GM21381 (cell line): ENCODE data around the gene SELP.
A peak's percentile ranks its signal among the peaks of the same experiment; 100 is the strongest.
"Not testable (repeated sequence)": the region's sequence is repeated elsewhere in the genome, so short reads cannot be mapped to it uniquely, and the experiment has no call there.

Experiments
- ATAC-seq: cut with Tn5 transposase; IDR thresholded peaks from one replicate; pipeline ENCODE4 v1.9.1; 2021; ENCODE audit warnings: mild to moderate bottlenecking, moderate library complexity; ENCODE audit not compliant: unreplicated experiment

The SELP gene

DNA sequence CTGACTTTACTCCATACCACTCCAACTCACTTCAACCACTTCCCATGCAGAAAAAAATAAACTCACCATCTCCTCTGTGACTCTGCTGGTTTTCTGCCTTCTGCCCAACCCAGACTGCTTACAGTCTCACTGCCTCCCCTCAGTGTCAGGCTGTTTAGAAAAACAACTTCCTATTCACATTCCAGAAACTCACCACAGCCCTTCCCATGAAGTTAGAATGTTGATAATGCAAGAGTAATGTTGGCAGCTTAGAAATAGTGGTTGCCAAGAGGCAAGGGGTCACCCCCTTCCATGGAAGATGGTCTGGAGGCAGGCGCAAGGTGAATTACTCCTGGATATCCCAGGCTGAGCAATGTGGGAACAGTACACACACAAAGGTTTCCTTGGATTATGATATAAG is at the start of gene SELP:
Gene SELP (minus strand): TSS at position 119 of the 400 bp plus-strand sequence. CDS start 50 bp downstream, at position 69.
- ATAC-seq, result no peak

DNA sequence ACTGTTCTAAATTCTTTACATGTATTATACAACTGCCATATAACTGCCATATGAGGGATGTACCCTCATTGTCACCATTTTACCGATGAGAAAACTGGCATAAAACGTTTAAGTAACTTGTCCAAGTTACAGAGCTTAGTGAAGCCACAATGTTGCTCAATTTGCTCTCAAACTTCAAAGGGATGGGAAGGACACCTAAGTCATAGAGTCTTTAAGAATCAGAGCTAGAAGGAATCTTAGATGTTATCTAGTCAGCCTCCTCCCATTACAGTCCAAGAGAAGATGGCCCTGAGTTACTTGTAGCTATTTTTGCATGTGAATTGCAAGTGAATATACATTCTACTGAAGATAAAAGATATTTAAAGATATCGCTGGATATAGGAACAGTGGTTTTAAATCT is 49.8 kb upstream of the SELP start:
- no peak for ATAC-seq

- ATAC-seq, result no peak
Measured at GRCh38 chr1:169676001-169676400, 46.1 kb upstream of the SELP start.

DNA sequence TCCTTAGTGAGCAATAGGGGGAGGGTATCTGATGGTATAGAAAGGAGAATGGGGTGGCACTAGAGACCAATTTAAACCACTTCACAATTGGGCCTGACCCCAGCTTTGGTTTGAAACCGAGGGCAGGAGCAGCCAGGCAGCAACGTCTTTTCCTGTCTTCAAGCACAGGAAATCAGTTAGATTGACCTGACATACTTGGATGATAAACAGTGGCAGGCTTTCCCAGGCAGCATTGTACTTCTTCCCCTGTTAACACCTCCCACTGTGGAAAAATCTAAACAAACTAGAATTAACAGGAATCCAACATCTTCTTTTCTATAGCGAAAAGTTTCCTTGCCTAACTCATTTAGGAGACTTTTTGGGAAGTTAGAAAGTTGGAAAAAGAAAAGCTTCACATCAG is 40.9 kb upstream of the SELP start:
- ATAC-seq, result no peak

- ATAC-seq, result not testable (repeated sequence)
Measured at GRCh38 chr1:169670244-169670643, 40.3 kb upstream of the SELP start.

DNA sequence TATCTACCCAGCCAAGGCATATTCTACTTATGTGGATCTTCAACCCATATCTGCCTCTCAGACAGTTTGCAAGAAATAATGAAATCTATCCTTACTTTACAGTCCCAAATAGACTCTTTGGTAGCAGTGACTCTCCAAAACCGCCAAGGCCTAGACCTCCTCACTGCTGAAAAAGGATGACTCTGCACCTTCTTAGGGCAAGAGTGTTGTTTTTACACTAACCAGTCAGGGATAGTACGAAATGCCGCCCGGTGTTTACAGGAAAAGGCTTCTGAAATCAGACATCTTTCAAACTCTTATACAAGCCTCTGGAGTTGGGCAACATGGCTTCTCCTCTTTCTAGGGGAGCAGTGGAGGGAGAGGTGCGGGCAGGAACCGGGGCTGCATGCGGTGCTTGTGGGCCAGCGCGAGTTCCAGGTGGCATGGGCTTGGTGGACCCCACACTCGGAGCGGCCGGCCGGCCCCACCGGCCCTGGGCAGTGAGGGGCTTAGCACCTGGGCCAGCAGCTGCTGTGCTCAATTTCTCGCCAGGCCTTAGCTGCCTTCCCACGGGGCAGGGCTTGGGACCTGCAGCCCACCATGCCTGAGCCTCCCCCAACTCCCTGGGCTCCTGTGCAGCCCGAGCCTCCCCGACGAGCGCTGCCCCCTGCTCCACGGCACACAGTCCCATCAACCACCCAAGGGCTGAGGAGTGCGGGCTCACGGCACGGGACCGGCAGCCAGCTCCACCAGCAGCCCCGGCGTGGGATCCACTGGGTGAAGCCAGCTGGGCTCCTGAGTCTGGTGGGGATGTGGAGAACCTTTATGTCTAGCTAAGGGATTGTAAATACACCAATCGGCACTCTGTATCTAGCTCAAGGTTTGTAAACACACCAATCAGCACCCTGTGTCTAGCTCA is 38.0 kb upstream of the SELP start:
- not testable (repeated sequence) for ATAC-seq

DNA sequence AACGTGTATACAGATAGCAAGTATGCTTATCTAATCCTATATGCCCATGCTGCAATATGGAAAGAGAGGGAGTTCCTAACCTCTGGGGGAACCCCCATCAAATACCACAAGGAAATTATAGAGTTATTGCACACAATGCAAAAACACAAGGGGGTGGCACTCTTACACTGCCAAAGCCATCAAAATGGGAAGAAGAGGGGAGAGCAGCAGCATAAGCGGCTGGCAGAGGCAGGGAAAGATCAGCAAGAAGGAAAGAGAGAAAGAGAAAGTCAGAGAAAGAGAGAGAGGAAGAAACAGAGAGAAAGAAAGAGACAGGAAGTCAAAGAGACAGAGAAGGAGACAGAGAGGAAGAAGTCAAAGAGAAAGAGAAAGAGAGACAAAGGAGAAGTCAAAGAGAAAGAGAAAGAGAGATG is 37.3 kb upstream of the SELP start:
- peak; percentile 65 for ATAC-seq

DNA sequence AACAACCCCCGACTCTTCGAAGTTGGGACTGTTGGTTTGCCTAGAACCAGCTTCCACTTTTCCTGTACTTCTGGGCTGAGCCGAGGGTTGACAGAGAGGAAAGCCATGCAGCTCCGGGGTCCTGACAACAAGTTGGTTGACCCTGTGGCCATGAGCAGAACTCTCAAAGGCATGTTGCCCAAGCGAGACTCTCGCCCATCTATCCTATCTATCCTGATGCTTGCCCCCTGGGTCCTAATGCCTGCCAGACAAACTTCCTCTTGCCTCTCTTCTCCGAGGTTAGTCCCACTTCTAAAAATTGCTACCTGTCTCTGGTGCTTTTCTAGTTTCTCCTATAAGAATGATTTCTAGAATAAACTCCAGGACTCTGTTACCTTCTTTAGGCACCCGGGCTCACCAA is 32.8 kb upstream of the SELP start:
- not testable (repeated sequence) for ATAC-seq

- ATAC-seq, result not testable (repeated sequence)
Measured at GRCh38 chr1:169661066-169661465, 31.1 kb upstream of the SELP start.

GRCh38 chr1:169658777-169659176 is 28.9 kb upstream of the SELP start:
- not testable (repeated sequence) for ATAC-seq

DNA sequence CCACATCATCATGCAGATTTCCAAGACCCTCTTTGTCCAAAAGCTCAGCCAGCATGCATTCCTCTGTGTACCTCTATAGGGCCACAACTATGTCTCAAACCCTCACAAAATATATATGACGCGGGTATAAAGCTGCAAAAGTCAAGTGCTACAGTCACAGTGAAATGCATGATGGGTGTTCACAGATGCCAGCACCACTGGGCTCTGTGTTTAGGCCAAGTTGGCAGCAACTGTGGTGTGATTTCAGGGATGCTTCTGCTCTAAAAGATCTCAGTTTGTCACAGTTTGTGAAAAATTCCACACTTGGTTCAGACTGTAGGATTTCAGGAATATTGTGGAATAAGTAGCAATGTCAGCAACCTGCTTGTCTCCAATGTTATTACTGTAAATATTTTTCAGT is 23.9 kb upstream of the SELP start:
- no peak for ATAC-seq

- ATAC-seq, result no peak
Measured at GRCh38 chr1:169651035-169651434, 21.1 kb upstream of the SELP start.

DNA sequence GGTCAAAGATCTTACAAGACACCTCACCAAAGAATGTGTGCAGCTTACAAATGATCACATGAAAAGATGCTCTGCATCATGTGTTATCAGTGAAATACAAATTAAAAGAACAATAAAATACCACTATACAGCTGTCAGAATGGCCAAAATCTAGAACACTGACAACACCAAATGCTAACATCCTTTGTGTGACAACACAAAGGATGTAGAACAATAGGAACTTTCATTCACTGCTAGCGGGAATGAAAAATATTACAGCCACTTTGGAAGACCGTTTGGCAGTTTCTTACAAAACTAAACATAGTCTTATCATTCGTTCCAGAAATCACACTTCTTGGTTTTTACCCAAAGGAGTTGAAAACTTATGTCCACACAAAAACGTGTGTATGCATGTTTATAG is 20.6 kb upstream of the SELP start:
- ATAC-seq, result no peak

GRCh38 chr1:169648709-169649108 is 18.8 kb upstream of the SELP start:
- ATAC-seq, result no peak

- no peak for ATAC-seq
Measured at GRCh38 chr1:169648187-169648586, 18.3 kb upstream of the SELP start.

DNA sequence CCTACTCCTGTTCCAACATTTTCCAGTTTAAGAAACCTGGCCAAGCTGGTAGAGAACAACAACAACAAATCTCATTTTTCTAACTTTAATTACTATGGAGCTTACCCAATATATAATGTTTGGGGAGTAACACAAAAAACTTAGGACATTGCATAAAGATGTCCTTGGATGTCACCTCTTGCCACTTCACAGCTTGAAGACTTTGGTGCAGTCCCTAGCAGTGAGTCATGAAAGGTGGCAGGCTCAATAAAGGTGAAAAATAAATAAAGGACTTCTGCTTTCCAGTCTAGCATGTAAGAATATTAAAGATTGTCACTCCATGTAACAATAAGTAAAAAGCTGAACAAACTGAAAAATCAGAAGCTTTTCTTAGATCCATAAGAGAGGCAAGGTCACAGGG is 17.6 kb upstream of the SELP start:
- ATAC-seq, result no peak

DNA sequence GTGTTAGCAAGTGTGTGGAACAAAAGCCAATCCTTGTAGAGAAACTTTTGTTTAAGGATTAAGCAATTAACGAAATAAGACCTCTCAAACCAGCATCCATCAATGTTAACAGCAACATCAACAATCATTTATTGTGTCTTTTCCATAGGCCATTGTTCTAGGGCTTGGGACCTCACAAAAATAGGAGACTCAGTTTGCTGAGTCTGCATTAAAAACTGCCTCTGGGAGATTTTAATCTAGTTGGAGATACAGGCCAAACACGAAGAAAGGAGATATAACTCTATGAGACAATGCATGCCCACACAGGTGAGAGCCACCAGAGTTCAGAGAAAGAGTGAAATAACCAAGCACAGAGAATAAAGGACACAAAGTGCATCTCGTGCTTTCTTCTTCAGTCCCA is 14.4 kb upstream of the SELP start:
- no peak for ATAC-seq

GRCh38 chr1:169634877-169635276 is 5.0 kb upstream of the SELP start:
- no peak for ATAC-seq

- no peak for ATAC-seq
Measured at GRCh38 chr1:169634145-169634544, 4.2 kb upstream of the SELP start.

GRCh38 chr1:169631249-169631648 is 1.3 kb upstream of the SELP start:
- ATAC-seq, result no peak

DNA sequence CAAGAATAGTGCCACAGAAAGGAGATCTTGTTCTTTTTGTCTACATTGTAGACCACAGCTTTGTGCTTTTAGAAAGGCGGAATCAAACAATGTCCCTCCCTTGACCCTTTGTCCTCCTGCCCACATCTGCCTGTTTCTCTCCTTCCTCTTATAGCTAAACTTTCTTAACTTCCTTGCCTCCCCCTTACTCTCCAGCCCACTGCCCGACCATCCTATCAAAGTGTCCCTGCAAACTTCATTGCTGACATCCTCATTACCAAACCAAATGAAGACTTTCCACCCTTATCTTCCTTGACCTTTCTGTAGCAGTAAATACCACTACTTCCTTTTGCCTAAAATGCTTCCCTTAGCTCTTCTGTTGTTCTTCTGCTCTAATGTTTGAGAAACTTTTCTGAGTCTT is 5.0 kb downstream of the SELP start:
- no peak for ATAC-seq

- no peak for ATAC-seq
Measured at GRCh38 chr1:169624122-169624521, 5.8 kb downstream of the SELP start.
